Measurements from ENCODE around the gene DTNBP1.

The DTNBP1 gene

DNA sequence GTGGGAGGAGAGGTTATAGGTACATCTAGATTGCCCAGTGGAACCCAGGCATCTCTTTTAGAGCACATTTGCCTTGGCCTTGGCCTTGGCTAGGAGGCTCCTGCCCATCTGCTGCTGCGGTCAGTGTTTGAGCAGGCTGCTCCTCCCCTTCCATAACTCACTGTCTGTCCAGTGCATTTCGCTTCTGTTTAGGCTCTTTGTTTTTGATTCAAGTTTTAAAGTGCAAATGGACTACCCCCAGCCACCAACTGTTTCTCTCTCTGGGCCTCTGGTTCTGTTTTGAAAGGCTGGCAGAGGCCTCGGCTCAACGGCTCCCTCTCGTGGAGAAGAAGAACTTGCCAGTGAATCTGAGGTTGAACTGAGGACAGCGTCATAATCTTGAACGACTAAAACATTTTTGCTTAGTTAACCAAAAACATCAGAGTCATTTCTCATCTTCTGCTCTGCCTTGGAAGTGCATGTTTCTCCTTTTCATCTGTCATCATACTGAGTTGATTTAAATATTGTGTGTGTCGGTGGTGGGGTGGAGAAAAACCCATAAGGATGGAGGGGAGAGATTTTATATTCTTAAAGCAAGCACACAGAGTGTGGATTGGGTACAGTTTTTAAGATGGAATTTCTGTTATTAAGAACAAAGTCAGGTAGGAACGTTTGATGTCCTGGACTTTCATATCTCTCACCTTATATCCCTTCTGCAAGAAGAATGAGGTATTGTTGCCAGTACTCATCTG, 171.4 kb downstream of the DTNBP1 start:
- in situ Hi-C loops (cut with MboI; ENCODE audit: low sequenced_read_pairs), result no loop called here

DNA sequence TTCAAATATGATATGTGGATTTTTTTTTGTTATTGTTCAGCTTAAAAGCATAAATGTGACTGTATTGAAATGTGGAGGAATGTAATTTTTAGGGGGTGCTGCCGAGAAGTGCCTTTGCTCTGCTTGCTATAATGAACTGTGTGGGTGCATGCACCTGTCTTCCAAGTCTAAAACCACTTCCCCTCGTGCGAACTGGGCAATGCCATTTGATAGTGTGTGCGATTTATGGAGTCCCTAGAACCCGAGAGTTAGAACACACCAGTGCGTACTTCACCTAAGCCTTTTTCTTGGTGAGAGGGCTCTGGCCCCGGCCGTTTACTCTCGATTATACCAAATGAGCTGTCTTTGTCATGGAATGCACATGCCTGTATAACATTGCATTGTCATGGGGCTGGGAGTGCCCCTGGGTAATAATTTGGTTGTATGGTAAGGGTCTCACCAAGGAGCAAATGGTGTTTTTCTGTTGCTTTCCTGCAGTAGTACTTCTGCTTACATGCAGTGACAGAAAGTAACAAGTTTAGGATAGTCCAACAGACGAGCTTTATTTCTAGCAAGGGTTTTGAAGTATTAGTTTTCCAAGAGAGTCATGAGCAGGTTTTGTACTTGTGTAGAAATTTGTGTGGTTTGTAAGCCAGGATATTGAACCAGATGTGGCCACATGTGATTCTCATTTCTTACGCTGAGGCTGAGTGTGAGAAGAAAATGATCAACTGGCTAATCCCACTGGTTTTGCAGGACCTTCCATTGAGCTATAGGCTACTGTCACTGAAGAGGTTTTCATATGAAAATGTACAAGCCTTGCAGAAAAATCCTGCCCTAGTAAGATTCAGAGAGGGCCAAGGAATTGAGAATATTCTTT, 172.4 kb downstream of the DTNBP1 start:
- in situ Hi-C loops (cut with MboI; ENCODE audit: low sequenced_read_pairs), result no loop called here

DNA sequence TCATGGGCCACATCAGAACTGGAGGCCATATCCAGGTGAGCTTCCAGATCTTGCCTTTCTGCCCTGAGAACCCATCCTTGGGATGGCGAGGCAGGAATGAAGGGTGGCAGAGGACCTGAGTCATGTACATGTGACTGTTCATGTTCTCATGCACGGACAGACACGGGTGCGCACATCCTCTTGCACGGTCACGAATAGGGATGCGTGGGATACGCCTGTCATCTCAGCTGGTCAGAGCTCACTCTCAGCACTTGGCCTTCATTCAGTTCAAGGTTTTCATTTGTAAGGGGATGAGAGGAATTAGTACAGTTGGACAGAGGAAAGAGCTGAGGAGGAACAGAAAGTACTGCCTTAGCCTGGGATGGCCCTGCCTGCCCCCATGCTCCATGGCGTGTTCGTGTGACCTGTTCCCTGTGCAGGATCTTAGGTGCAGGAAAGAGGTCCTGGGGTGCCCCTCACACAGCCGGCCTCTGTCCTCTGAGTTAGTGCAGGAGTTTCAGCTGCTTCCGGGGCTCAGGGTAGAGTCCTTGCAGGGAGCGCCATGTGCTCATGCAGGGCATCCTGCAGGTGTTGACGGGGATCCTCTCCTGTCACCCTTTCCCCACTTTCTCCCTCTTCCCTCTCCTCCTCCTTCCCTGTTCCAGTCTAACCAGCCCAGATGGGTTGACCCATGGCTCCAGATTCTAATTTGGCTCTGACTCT, 173.4 kb downstream of the DTNBP1 start:
- in situ Hi-C loops (cut with MboI; ENCODE audit: low sequenced_read_pairs), result no loop called here

DNA sequence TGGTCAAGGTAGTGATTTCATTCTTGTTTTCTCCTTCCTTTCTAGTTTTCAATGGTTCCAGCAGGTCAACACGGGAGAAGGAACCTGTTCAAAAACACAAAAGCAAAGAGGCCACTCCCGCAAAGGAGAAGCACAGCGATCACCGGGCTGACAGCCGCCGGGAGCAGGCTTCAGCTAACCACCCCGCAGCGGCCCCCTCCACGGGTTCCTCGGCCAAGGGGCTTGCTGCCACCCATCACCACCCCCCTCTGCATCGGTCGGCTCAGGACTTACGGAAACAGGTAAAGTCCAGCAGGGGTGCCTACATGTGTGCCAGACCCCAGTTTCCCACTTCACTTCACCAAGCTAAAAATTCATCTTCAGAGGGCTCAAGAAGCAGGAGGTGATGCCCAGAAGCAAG, 175.6 kb downstream of the DTNBP1 start:
- in situ Hi-C loops (cut with MboI; ENCODE audit: low sequenced_read_pairs), result no loop called here

GRCh38 chr6:15485936-15486335, 176.9 kb downstream of the DTNBP1 start:
- in situ Hi-C loops (cut with MboI; ENCODE audit: low sequenced_read_pairs), result no loop called here

- in situ Hi-C loops (cut with MboI; ENCODE audit: low sequenced_read_pairs), result no loop called here
Observed at GRCh38 chr6:15484821-15485220, 178.0 kb downstream of the DTNBP1 start.

DNA sequence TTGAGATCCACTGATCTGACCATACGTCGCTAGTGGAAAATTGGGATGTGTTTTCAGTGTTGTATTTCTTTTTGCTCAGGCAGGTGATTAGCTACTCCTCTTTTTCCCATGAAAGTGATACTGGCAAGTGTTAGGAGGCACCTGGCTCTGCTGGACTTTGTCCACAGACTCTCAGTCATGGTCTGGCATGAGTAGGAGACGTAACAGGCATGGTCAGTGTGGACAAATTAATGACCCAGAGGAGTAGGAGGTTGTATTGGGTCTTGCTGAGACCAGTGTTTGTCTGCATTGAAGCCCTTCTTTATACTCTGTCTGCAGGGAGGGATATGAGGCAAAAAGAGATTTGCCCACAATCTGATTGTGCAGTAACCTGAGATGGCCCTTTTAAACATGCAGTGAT, 178.7 kb downstream of the DTNBP1 start:
- in situ Hi-C loops (cut with MboI; ENCODE audit: low sequenced_read_pairs), result no loop called here

- in situ Hi-C loops (cut with MboI; ENCODE audit: low sequenced_read_pairs), result no loop called here
Observed at GRCh38 chr6:15483060-15483459, 179.8 kb downstream of the DTNBP1 start.

GRCh38 chr6:15481390-15482291, 181.2 kb downstream of the DTNBP1 start:
- in situ Hi-C loops (cut with MboI; ENCODE audit: low sequenced_read_pairs), result no loop called here

GRCh38 chr6:15480525-15480924, 182.3 kb downstream of the DTNBP1 start:
- in situ Hi-C loops (cut with MboI; ENCODE audit: low sequenced_read_pairs), result no loop called here

DNA sequence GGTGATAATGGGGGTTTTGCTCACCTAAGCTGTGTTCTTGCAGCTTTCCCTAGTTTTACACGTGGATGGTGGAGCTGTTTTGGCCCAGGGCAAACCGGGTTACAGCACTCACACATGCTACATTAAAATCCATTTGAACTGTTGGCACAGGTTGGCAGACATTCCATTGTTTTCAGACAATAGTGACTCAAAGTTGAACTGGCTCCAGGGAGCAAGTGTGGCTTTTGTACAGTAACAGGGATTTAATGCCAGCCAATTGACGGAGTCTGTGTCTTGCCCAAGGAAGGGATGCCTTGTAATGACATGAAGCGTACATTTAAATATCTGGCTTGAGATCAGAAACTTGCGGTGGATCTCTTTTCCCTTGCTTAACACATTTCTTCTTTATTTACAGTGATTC, 183.1 kb downstream of the DTNBP1 start:
- in situ Hi-C loops (cut with MboI; ENCODE audit: low sequenced_read_pairs), result no loop called here

DNA sequence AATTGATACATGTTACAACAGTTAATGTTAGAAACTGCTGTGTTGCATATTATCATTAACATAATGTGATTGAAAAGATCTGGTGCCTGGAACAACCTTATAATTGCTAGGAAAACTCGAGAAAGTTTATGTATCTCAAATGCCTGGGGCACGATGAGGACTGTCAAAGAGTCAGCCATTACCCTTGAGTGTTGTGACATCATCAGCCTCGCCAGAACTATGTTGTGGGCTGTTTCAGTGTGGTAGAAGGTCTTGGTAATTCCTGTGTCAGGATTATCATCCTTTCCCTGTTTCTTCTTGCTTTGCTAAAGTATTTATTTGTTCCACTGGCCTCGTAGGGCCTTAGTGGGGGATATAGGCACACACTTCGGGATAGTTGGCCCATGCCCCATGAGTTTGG, 185.1 kb downstream of the DTNBP1 start:
- in situ Hi-C loops (cut with MboI; ENCODE audit: low sequenced_read_pairs), result no loop called here

DNA sequence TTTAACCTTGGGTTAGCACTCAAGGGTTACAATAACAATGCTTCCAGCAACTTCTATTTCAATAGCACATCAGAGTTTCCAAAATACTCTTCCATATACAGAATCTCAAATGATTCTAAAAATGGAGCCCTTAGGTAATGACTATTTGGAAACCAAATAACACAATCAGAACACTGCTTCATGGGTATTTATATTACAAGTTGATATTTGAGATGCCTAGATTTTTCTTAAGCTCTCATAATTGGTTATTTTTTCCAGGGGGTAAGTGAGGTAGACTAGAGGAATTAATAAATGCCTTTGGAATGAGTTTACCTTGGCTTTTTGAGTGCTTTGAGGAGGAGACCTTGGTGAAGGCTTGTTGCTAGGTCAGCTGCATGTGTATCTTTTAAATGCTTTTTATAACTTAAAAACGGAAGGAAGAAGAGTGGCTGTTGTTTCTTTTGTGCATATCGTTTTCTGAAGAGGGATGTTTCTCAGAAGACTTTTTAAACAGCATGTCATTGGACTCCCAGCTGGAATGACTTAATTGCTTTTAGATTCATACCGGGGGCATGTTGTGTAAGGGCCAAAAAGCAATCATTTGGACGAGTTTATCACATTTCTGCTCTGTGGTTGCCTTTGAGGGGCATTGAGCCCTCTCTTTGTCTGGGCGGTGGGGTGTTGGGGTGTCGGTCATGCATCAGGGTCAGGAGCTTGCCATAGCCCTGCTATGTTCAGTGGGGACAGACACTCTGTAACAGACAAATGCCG, 186.0 kb downstream of the DTNBP1 start:
- in situ Hi-C loops (cut with MboI; ENCODE audit: low sequenced_read_pairs), result no loop called here

DNA sequence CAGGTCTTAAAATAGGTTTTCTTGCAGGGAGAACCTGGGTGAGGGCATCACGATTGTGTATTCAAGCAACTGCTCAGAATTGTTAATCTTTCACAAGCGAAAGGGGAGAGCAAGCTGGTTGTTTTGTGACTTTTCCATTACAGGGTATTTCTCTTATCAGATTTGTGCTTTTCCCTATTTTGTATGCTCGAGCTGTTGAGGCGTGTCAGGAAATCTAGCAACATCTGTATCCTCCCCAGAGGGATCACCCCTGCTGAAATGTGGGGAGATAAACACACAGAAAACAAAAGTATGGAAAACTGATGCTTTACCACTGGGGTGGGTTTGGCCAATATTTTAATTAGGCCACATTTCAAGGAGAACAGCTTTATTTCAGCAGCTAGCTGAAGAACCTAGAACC, 187.0 kb downstream of the DTNBP1 start:
- in situ Hi-C loops (cut with MboI; ENCODE audit: low sequenced_read_pairs), result no loop called here

- in situ Hi-C loops (cut with MboI; ENCODE audit: low sequenced_read_pairs), result no loop called here
Observed at GRCh38 chr6:15475261-15475660, 187.6 kb downstream of the DTNBP1 start.

DNA sequence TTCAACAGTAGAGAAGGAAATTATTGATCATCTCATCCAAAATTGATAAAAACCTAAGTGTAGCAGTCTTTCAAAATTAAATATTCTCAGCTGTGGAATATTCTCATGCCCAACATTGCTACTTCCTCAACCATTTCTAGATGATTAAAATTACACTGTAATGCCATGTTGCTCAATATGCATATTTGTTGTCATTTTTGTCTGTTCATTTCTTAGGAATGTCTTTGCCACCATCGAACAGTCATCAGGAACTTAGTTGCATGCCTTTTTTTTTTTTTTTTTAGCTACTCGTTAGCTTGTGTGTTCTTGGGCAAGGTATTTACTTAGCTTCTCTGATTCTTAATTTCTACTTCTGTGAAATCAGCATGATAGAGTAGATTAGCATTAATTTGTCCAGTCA, 188.6 kb downstream of the DTNBP1 start:
- in situ Hi-C loops (cut with MboI; ENCODE audit: low sequenced_read_pairs), result no loop called here

DNA sequence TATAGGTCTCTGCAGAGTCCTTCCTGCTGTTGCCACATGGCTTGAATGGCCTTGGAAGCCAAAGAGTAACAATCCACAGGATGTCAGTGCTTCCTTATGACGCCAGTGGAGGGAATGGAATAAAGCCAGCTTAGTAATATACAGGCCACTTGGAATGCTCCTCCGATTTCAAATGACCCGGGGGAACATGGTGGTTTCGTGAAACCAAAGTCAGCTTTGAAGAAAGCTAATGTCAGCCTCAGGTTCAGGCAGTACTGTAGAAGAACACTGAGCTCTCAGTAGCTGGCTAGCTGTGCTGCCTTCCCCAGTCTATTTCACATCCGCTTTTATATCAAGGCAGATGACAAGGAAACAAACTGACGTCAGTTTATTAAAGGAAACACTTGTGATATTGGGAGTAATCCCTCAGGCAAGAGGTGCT, 189.1 kb downstream of the DTNBP1 start:
- in situ Hi-C loops (cut with MboI; ENCODE audit: low sequenced_read_pairs), result no loop called here

DNA sequence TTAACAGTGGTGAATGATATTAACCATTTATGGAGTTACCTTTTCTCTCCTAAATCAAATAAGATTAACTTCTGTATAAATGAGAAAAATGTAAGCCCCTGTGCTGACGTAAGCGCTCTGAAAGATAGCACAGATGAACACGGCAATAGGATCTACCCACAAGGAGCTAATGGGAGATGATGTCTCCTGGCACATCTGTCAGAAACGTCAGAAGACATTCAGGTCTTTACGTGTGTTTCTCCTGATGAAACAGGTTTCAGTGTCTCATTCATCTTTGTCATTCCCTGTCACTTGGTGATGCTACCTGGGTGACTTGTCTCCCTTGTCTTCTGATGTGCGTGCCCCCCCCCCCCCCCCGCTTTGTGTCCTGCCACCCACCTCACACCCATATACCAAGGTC, 189.7 kb downstream of the DTNBP1 start:
- in situ Hi-C loops (cut with MboI; ENCODE audit: low sequenced_read_pairs), result no loop called here

All from HL-60/S4 treated with retinoic acid at 250 ng/mL for 4 days and 3 days (cell line).